ENCODE data around the gene GOLT1A. TPM values are rescaled to one million over a fixed set of nuclear protein-coding genes. Genes with fewer than 3 reads are reported as not detected.

GOLT1A gene, protein sequence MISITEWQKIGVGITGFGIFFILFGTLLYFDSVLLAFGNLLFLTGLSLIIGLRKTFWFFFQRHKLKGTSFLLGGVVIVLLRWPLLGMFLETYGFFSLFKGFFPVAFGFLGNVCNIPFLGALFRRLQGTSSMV
- 3.8 to 6.4 TPM (median 5.5 TPM) in 5 replicates for total RNA-seq (2022; extraction: Qiagen RNA extraction; ENCODE audit: low read depth)

DNA sequence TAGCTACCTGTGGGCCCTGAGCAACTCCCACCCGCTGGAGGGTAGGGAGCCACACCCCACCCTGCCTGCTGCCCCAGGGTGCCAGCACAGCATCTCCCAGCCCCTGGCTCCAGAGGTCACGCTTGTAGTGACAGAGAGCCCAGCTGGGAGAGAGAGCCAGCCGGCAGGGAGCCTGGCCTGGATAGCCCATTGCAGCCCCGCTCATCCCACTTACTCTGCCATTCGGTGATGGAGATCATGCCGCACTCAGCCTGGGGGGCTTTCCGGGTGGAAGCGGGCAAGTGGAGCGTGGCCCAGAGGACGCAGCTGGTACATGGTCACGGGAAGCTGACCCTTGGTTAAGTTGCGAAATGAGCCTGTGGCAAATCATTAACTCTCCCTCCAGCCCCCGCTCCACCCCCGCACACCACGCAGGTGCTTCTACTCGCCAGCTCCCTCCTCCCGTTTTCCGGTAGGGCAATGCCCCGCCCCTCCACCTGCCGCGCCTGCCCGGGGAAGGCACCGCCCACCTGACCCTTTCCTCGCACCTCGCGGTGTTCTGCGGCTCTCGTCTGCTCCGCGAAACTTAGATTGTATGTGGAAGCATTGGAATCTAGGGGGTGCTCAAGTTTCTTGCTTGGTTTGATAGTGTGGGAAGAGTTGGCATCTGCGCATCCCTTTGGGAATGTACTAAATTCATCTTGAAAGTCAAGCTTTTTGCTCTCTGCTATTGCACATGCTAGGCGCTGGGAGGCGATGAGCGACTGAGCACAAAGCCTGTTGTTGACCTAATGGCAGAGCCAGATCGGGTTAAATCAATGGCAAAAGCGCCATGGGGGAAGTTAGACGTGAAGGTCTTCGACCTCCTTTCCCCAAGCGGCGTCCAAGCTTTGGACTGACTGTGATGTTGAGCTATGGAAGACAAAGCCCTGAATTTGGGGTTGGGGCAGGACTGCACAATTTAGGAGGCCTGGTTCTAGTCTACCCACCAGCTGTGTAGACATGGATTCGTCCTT lies at the start of gene GOLT1A:
Gene GOLT1A (minus strand): TSS at position 321 of the 995 bp plus-strand sequence. CDS start 82 bp downstream, at position 239.

GRCh38 chr1:204196068-204196795 lies 17.6 kb downstream of the GOLT1A start, which contains the start of gene KISS1:
TSS of gene KISS1 (minus strand) at chr1:204196491. CDS start at chr1:204192876, 3,615 bp downstream.

DNA sequence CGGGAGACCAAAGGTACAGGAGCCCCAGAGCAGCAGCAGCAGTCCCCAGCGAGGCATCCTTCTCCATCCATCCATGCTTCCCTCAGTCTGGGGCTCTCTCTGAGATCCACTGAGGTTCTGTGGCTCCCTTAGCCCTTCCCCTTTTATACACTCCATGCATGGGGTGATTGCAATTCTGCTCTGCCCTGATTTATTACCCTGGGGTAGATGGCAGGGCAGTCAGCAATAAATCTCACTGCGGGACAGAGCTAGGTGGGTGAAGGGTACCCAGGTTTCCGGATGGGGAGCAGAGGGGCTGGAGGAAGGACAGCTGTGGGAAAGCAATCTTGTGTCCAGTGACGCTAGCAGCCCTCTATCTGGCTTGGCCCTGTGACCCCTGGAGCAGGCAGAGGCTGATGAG lies 47.6 kb downstream of the GOLT1A start, which contains the start of gene REN:
Gene REN (minus strand): TSS at position 119 of the 400 bp plus-strand sequence. CDS start 44 bp downstream, at position 75.

GRCh38 chr1:204151552-204152309 lies 62.1 kb downstream of the GOLT1A start, which contains the start of gene ETNK2:
TSS of gene ETNK2 (minus strand) at chr1:204152044. CDS start at chr1:204151852, 192 bp downstream.

Other genes with a start within 250 kb of the GOLT1A start
- 17.2 to 21.3 TPM (median 19.4 TPM) in 5 replicates for gene SOX13, start 140.9 kb downstream of the GOLT1A start, total RNA-seq (2022; extraction: Qiagen RNA extraction; ENCODE audit: low read depth)
- gene ETNK2, start 61.9 kb downstream of the GOLT1A start, total RNA-seq (2022; extraction: Qiagen RNA extraction; ENCODE audit: low read depth), result 3.2 to 3.9 TPM (median 3.5 TPM) in 5 replicates
- not detected in 5 replicates for gene REN, start 47.7 kb downstream of the GOLT1A start, total RNA-seq (2022; extraction: Qiagen RNA extraction; ENCODE audit: low read depth)
- 0.17 to 1.3 TPM (median 0.38 TPM) in 5 replicates for gene KISS1, start 17.5 kb downstream of the GOLT1A start, total RNA-seq (2022; extraction: Qiagen RNA extraction; ENCODE audit: low read depth)
- 21.1 to 30.6 TPM (median 26.1 TPM) in 5 replicates for gene PLEKHA6, start 145.9 kb upstream of the GOLT1A start, total RNA-seq (2022; extraction: Qiagen RNA extraction; ENCODE audit: low read depth)
- gene PPP1R15B, start 197.8 kb upstream of the GOLT1A start, total RNA-seq (2022; extraction: Qiagen RNA extraction; ENCODE audit: low read depth), result 27.7 to 32.8 TPM (median 31.3 TPM) in 5 replicates